ENCODE results near the gene SYT3. TPM values are rescaled to one million over a fixed set of nuclear protein-coding genes. Genes with fewer than 3 reads are reported as not detected.

Gene SYT3
- total RNA-seq, 2 experiments from 2014 or later, result 0.16 to 0.17 TPM

- ChIA-PET POLR2A (no interaction called here), CTCF (ENCODE audit: unreplicated experiment) (interaction anchor here (0.6 kb wide), 2 partner anchors 18 to 342 kb away, joined by 7 read pairs; no protein-coding TSS in a partner anchor)
- peak; percentile 91 for DNase-seq (ENCODE audit: low spot score)
- no TSS peak for BruUV-seq (replicated peaks)
- peak overlapping the region; percentile 70 for H3K4me3 ChIP-seq (ENCODE audit: low read depth, low read length, poor library complexity, severe bottlenecking)
- H3K79me2 ChIP-seq (ENCODE audit: insufficient read depth, low read depth, low read length), result no peaks in the 10 kb centered on the region
- peak overlapping the region; percentile 71 for H3K4me2 ChIP-seq (ENCODE audit: low read length)
- H3K27ac ChIP-seq (ENCODE audit: low read depth, low read length, poor library complexity, severe bottlenecking), result peak overlapping the region; percentile 83
- peaks cover 22% of the 10 kb centered on the region for H3K4me1 ChIP-seq (ENCODE audit: insufficient read depth, low read length, poor library complexity, severe bottlenecking)
- no peaks in the 10 kb centered on the region for H3K9me2 ChIP-seq (ENCODE audit: insufficient read depth, low read length)
- intact Hi-C loops (cut with micrococcal nuclease; ENCODE audit: unreplicated experiment), result loop anchor here (1.0 to 5.0 kb wide), 3 partner anchors 50 to 291 kb away; partner anchors contain the start of gene NAPSA
- H3K9me3 ChIP-seq (ENCODE audit: low read length), result no peaks in the 10 kb centered on the region
- no peaks in the 10 kb centered on the region for H4K20me1 ChIP-seq (ENCODE audit: insufficient read depth, low read length)
- no peaks in the 10 kb centered on the region for H3K36me3 ChIP-seq (ENCODE audit: insufficient read depth, low read length)
- TF ChIP-seq CTCF (conservative IDR thresholded peaks at IDR 0.05; ENCODE audit: low read length) (no peak), EZH2phosphoT487 (IDR thresholded peaks at IDR 0.05; ENCODE audit: borderline replicate concordance, low read depth, low read length) (no peak)
- H2AFZ ChIP-seq (ENCODE audit: low read length), result no peak overlapping the region
These were observed 19.0 kb upstream of the SYT3 start for GRCh38 chr19:50658441-50659317.

- Histone ChIP-seq H3K36me3 (ENCODE audit: insufficient read depth, low read length) (no peaks in the 10 kb centered on the region), H3K9me3 (ENCODE audit: low read length) (no peaks in the 10 kb centered on the region), H3K27ac (ENCODE audit: low read depth, low read length, poor library complexity, severe bottlenecking) (peak overlapping the region; percentile 83), H3K4me2 (ENCODE audit: low read length) (peak overlapping the region; percentile 75), H2AFZ (ENCODE audit: low read length) (peak overlapping the region; percentile 80; the same call in 1 of the 2 replicates), H3K4me3 (ENCODE audit: low read depth, low read length, poor library complexity, severe bottlenecking) (peak overlapping the region; percentile 70), H3K4me1 (ENCODE audit: insufficient read depth, low read length, poor library complexity, severe bottlenecking) (peaks cover 22% of the 10 kb centered on the region), H3K79me2 (ENCODE audit: insufficient read depth, low read depth, low read length) (no peaks in the 10 kb centered on the region), H4K20me1 (ENCODE audit: insufficient read depth, low read length) (no peaks in the 10 kb centered on the region), H3K9me2 (ENCODE audit: insufficient read depth, low read length) (no peaks in the 10 kb centered on the region)
- intact Hi-C loops (cut with micrococcal nuclease; ENCODE audit: unreplicated experiment), result loop anchor here (2.0 to 5.0 kb wide), 2 partner anchors 67 to 291 kb away; partner anchors contain the start of gene NAPSA
- BruUV-seq (replicated peaks), result TSS peak; percentile 94
- CTCF ChIA-PET (ENCODE audit: unreplicated experiment), result interaction anchor here (0.6 kb wide), 2 partner anchors 19 to 341 kb away, joined by 7 read pairs; no protein-coding TSS in a partner anchor
- no peak for TF ChIP-seq EZH2phosphoT487 (IDR thresholded peaks at IDR 0.05; ENCODE audit: borderline replicate concordance, low read depth, low read length)
- no peak for TF ChIP-seq CTCF (conservative IDR thresholded peaks at IDR 0.05; ENCODE audit: low read length)
- peak; percentile 98 for DNase-seq (ENCODE audit: low spot score)
- POLR2A ChIA-PET, result no interaction called here
These were observed 18.2 kb upstream of the SYT3 start for GRCh38 chr19:50657712-50658440.

Data from OCI-LY7 (cell line).